D341Med (cell line): Measurements from ENCODE around the gene RPTOR.

Experiments
- DNase-seq: peaks from one replicate; pipeline ENCODE4 v3.0.0; 2012; ENCODE audit warnings: low spot score

Gene RPTOR

GRCh38 chr17:80962356-80963329 is 418.0 kb downstream of the RPTOR start:
- DNase-seq, result no peak

- no peak for DNase-seq
These were observed 419.3 kb downstream of the RPTOR start for GRCh38 chr17:80963812-80964543.

- DNase-seq, result no peak
These were observed 419.9 kb downstream of the RPTOR start for GRCh38 chr17:80964544-80964856.

- DNase-seq, result no peak
These were observed 420.4 kb downstream of the RPTOR start for GRCh38 chr17:80964859-80965580.

- DNase-seq, result no peak
These were observed 421.0 kb downstream of the RPTOR start for GRCh38 chr17:80965606-80966005.

GRCh38 chr17:80967404-80967872 is 422.8 kb downstream of the RPTOR start:
- no peak for DNase-seq

GRCh38 chr17:80968602-80969029 is 424.0 kb downstream of the RPTOR start:
- DNase-seq, result no peak

- no peak for DNase-seq
These were observed 424.5 kb downstream of the RPTOR start for GRCh38 chr17:80969030-80969673.

GRCh38 chr17:80969674-80970043 is 425.0 kb downstream of the RPTOR start:
- no peak for DNase-seq

- DNase-seq, result peak; percentile 86
These were observed 425.6 kb downstream of the RPTOR start for GRCh38 chr17:80970044-80970761.

- no peak for DNase-seq
These were observed 426.4 kb downstream of the RPTOR start for GRCh38 chr17:80970762-80971703.

GRCh38 chr17:80971704-80972304 is 427.2 kb downstream of the RPTOR start:
- DNase-seq, result no peak

GRCh38 chr17:80976701-80977100 is 432.1 kb downstream of the RPTOR start:
- no peak for DNase-seq

- DNase-seq, result no peak
These were observed 432.5 kb downstream of the RPTOR start for GRCh38 chr17:80977172-80977571.

GRCh38 chr17:80978499-80979497 is 434.2 kb downstream of the RPTOR start:
- no peak for DNase-seq

GRCh38 chr17:80979547-80980378 is 435.1 kb downstream of the RPTOR start:
- DNase-seq, result no peak

GRCh38 chr17:80980397-80981061 is 435.9 kb downstream of the RPTOR start:
- DNase-seq, result no peak
